GM12873 (cell line): ENCODE results near the gene SPDYC.

Source experiments
- TF ChIP-seq, protein P1 (sequence below): IDR thresholded peaks from 2 replicates; pipeline ENCODE4 v1.5.1; 2012; ENCODE audit warnings: low read depth, mild to moderate bottlenecking, moderate library complexity, low read length, control low read depth; ENCODE audit not compliant: insufficient read depth; ENCODE audit errors: missing control alignments

SPDYC gene

DNA sequence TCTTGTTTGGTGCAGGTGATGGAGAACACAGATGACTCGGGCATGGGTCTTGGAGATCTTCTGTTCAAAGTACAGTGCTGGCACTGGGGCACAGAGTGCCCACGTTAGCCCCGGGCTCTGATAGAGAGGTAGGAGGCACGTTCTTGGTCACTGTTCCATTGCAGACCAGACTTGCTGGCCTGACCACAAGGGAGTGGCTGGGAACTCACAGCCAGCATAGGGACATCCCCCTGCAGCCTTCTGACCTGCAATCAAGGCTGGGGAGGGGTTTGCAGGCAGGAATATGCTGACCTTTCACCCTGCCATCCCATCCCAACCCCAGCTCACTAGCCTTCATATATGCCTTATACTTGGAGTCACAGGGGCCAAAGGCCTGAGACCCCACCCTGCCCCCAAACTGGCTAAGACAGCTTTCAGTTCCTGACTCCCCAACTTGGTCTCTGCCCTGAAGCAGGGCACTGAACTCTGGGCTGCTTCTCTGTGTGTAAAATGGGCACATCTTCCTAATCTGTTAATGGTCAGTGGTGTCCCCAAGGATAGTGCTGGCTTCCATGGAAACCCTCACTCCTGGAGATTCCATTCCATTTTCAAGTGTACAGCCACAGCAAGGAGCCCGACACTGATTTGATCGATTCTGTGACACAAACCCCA lies 43.3 kb upstream of the SPDYC start:
- TF ChIP-seq, protein P1, sequence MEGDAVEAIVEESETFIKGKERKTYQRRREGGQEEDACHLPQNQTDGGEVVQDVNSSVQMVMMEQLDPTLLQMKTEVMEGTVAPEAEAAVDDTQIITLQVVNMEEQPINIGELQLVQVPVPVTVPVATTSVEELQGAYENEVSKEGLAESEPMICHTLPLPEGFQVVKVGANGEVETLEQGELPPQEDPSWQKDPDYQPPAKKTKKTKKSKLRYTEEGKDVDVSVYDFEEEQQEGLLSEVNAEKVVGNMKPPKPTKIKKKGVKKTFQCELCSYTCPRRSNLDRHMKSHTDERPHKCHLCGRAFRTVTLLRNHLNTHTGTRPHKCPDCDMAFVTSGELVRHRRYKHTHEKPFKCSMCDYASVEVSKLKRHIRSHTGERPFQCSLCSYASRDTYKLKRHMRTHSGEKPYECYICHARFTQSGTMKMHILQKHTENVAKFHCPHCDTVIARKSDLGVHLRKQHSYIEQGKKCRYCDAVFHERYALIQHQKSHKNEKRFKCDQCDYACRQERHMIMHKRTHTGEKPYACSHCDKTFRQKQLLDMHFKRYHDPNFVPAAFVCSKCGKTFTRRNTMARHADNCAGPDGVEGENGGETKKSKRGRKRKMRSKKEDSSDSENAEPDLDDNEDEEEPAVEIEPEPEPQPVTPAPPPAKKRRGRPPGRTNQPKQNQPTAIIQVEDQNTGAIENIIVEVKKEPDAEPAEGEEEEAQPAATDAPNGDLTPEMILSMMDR = no peak

GRCh38 chr11:65127473-65128181 lies 42.4 kb upstream of the SPDYC start:
- TF ChIP-seq, protein P1 = no peak

DNA sequence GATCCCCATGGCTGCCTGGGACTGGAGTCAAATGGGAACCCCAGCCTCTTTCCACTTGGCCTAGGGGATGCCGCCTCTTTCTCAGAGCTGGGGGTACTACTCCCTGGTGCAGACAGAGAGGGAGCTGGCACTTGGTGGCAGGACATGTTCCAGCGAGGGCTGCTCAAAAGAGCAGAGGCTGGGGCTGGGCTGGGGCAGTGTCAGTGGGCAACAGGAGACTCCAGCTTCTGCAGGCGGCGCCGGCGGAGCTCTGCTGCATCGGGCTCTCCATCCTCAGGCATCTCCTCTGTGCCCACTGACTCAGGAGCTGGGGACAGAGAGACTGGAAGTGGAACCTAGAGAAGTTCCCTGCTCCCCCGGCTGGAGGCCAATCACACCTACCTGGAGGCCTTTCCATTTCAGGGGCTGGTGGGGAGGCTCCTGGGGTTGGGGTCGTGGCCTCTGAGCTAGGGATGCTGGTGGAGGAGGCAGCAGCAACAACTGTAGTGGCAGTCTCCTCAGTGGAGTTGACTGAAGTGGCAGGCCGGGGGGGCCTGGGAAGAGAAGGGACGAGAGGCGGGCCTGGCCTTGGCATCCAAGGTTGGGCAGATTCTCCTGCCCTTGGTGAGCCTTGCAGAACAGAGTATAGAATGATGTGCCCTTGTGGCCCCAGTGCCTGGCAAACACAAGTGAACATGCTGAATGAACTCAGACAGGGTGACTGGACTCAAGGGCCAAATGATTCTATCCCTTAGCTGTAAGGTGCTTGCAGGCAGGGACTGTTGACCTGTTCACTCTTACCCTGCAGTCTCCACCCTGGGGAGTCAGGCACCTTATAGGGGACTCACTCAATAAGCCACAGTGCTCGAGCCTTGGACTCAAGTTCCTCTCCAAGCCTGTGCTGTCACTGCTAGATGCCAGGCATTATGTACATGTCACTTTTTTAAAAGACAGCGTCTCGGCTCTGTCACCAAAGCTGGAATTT lies 41.6 kb upstream of the SPDYC start:
- TF ChIP-seq, protein P1 = no peak

- TF ChIP-seq, protein P1 = peak; percentile 8
Observed at GRCh38 chr11:65129649-65130441, 40.2 kb upstream of the SPDYC start.

- TF ChIP-seq, protein P1 = no peak
Observed at GRCh38 chr11:65130631-65131416, 39.2 kb upstream of the SPDYC start.

GRCh38 chr11:65131417-65131776 lies 38.6 kb upstream of the SPDYC start:
- TF ChIP-seq, protein P1 = no peak
